NT2/D1 (cell line): ENCODE measurements around the gene MARCHF2.
A peak's percentile ranks its signal among the peaks of the same experiment; 100 is the strongest.

Source experiments
- DNase-seq: peaks from one replicate; pipeline ENCODE4 v3.0.0-alpha.2; 2011; ENCODE audit warnings: low read depth, low spot score
- H3K27me3 ChIP-seq: 2 replicates; pipeline ENCODE4 v1.6.0; 2011; ENCODE audit warnings: mild to moderate bottlenecking; ENCODE audit not compliant: insufficient read length, insufficient read depth
- H3K36me3 ChIP-seq: 2 replicates; pipeline ENCODE4 v1.6.1; 2011; ENCODE audit warnings: mild to moderate bottlenecking, low read length, mixed read lengths; ENCODE audit not compliant: insufficient read depth, insufficient read length
- H3K4me1 ChIP-seq: 2 replicates; pipeline ENCODE4 v1.5.1; 2011; ENCODE audit not compliant: insufficient read depth, insufficient read length
- H3K4me3 ChIP-seq: 2 replicates; pipeline ENCODE4 v1.5.1; 2011; ENCODE audit warnings: low read depth; ENCODE audit not compliant: insufficient read length
- H3K9ac ChIP-seq: 2 replicates; pipeline ENCODE4 v1.6.0; 2011; ENCODE audit warnings: low read depth; ENCODE audit not compliant: insufficient read length
- H3K9me3 ChIP-seq: 2 replicates; pipeline ENCODE4 v1.5.1; 2011; ENCODE audit warnings: mild to moderate bottlenecking, low read length; ENCODE audit not compliant: insufficient read depth
- SUZ12 ChIP-seq: IDR thresholded peaks from 2 replicates; pipeline ENCODE4 v1.6.1; 2011; ENCODE audit not compliant: insufficient read length, insufficient read depth; ENCODE audit errors: extremely low read depth
- YY1 ChIP-seq: IDR thresholded peaks from 2 replicates; pipeline ENCODE4 v1.6.1; 2011; ENCODE audit not compliant: insufficient read length, insufficient read depth
- ZNF274 ChIP-seq: IDR thresholded peaks from 2 replicates; pipeline ENCODE4 v1.6.1; 2011; ENCODE audit warnings: mild to moderate bottlenecking, low read depth, low read length

The MARCHF2 gene, protein sequence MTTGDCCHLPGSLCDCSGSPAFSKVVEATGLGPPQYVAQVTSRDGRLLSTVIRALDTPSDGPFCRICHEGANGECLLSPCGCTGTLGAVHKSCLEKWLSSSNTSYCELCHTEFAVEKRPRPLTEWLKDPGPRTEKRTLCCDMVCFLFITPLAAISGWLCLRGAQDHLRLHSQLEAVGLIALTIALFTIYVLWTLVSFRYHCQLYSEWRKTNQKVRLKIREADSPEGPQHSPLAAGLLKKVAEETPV

DNA sequence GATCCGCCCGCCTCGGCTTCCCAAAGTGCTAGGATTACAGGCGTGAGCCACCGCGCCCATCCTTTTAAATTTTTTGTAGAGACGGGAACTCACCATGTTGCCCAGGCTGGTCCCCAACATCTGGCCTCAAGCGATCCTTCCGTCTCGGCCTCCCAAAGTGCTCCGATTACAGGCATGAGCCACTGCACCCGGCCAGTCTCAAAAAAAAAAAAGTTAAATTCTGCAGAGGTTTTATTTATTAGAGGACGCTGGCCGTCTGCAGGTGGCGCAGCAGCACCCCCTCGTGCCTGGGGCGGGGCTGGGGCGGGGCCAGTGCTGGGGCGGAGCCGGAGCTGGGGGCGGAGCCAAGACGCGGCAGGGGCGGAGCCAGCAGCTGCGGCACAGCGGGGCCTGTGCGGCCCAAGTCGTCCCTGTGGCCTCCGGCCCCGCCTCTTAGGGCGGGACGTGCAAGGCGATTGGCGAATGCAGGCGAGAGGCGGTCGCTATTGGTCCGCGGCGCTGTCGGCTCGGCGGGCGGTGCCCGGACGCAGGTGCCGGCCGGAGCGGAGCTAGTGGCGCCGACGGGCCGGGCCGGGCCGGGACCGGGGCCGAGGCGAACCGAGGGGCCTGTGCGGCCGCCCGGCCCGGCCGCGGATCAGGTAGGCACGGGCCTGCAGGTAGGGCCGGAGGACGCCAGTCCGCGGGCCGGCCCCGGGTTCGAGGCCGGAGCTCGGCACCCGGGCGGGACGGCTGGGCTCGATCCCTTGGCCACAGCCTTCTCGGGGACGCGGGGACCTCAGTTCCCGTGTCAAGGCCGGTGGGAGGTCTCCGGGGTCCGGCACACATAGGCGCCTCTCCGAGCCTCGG is at the start of gene MARCHF2:
Gene MARCHF2, plus strand, starts transcription at position 523 of the 846 bp plus-strand sequence. CDS start 8,536 bp downstream, outside the sequence.
- H3K4me3 ChIP-seq, result peak within 1 kb of the TSS; percentile 77
- peaks cover 10% of the 10 kb centered on the region for H3K4me1 ChIP-seq
- H3K27me3 ChIP-seq, result peaks cover 10% of the 10 kb centered on the region
- TF ChIP-seq ZNF274 (no peak), YY1 (no peak), SUZ12 (no peak)
- H3K9me3 ChIP-seq, result no peaks in the 10 kb centered on the region
- peak within 1 kb of the TSS; percentile 85 for H3K9ac ChIP-seq
- DNase-seq, result peak; percentile 94
- H3K36me3 ChIP-seq, result no peaks in the 10 kb centered on the region

DNA sequence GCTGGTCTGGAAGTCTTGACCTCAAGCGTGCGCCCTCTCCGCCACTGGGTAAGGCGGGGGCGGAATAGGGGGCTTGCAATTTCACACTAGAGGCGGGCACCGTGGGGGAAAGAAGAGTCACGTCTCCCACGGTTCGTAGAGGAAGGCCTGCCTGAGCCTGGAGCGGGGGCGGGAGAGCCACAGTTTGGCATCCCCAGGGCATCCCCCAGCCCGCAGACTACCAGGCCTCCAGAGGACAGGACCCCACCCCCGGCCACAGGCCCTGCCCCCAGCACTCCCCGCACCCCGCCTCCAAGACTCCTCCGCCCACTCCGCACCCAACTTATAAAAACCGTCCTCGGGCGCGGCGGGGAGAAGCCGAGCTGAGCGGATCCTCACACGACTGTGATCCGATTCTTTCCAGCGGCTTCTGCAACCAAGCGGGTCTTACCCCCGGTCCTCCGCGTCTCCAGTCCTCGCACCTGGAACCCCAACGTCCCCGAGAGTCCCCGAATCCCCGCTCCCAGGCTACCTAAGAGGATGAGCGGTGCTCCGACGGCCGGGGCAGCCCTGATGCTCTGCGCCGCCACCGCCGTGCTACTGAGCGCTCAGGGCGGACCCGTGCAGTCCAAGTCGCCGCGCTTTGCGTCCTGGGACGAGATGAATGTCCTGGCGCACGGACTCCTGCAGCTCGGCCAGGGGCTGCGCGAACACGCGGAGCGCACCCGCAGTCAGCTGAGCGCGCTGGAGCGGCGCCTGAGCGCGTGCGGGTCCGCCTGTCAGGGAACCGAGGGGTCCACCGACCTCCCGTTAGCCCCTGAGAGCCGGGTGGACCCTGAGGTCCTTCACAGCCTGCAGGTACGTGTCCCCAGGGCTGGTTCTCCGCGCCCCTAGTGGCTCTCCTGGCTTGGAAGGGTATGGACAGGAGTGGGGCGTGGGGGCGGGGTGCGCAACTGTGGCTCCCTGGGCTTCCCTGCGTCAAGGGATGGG is 49.0 kb upstream of the MARCHF2 start, which contains the start of gene ANGPTL4:
Gene ANGPTL4, plus strand, starts transcription at position 353 of the 969 bp plus-strand sequence. Its CDS starts 167 bp downstream, at position 520.
- Histone ChIP-seq H3K9me3 (no peaks in the 10 kb centered on the region), H3K27me3 (peaks cover 52% of the 10 kb centered on the region), H3K9ac (peak within 1 kb of the TSS; percentile 62), H3K36me3 (no peaks in the 10 kb centered on the region), H3K4me3 (peak within 1 kb of the TSS; percentile 67), H3K4me1 (peaks cover 9% of the 10 kb centered on the region)
- DNase-seq, result no peak
- TF ChIP-seq ZNF274, result no peak
- TF ChIP-seq YY1, result no peak
- TF ChIP-seq SUZ12, result no peak

DNA sequence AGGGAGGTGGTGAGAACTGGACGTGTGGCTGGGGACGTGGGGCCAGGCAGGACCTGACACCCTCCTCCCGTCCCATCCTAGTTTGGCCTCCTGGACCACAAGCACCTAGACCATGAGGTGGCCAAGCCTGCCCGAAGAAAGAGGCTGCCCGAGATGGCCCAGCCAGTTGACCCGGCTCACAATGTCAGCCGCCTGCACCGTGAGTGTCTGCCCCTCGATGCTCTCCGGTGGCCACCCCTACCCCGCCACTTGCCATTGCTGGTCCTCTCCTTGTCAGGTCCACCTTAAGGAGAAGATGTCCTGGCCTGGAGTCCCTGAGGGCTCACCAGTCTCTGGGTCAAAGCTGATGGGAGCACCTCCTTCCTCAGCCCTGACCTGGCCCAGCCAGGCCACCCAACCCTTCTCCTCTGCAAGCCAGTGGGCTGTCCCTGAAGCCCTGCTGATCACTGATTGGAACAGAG is 47.0 kb upstream of the MARCHF2 start:
- TF ChIP-seq SUZ12 (no peak), YY1 (no peak)
- Histone ChIP-seq H3K9me3 (no peaks in the 10 kb centered on the region), H3K4me3 (no peak overlapping the region), H3K4me1 (peaks cover 15% of the 10 kb centered on the region), H3K9ac (no peak overlapping the region), H3K36me3 (no peaks in the 10 kb centered on the region), H3K27me3 (peaks cover 52% of the 10 kb centered on the region)
- DNase-seq, result no peak

DNA sequence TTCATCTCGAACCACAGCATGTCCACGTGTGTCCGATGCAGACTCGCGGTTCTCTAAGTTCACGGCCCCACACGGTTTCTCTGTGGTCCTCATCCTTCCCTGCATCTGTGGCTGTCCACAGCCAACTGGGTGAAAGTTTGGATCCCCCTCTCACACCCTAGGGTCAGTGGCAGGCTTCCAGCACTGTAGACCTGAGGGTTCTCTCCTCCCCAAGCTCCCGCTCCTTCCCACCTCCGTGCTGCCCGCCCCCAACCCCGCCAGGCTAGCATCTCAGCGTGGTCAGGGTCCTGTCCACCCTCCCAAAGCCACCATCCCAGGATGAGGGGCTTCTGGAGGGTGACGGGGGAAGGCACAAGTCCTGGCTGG is 46.2 kb upstream of the MARCHF2 start:
- Histone ChIP-seq H3K27me3 (peaks cover 49% of the 10 kb centered on the region), H3K4me3 (peak overlapping the region; percentile 19), H3K9me3 (no peaks in the 10 kb centered on the region), H3K4me1 (peaks cover 18% of the 10 kb centered on the region), H3K9ac (peak overlapping the region; percentile 33), H3K36me3 (no peaks in the 10 kb centered on the region)
- no peak for DNase-seq
- no peak for TF ChIP-seq SUZ12
- no peak for TF ChIP-seq YY1
- no peak for TF ChIP-seq ZNF274

DNA sequence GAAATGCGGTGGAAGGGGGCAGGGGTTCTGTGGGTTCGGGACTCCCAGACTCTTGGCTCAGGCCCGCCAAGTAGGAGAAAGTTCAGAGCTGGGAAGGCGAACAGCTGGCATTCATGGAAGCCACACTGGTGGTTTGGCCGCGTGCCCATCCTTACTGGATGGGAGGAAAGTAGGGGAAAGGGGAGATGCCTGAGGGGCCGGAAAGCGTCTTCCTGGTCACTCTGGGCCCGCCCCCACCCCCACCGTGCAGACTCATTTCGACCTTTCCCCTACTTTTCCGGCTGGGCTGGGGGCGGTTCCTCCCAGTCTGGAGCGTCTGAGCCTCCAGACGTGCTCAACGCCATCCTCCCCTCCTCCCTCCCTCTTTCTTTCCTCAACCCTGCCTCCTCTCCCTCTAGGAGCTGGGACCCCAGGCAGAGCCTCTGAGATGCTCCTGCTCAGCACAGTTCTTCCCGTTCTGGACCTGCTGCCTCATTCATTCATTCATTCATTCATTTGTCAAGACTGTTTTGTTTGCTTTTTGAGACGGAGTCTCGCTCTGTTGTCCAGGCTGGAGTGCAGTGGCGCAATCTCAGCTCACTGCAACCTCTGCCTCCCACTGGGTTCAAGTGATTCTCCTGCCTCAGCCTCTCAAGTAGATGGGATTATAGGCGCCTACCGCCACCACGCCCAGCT is 45.6 kb upstream of the MARCHF2 start:
- Histone ChIP-seq H3K4me3 (peak overlapping the region; percentile 19), H3K36me3 (no peaks in the 10 kb centered on the region), H3K4me1 (peaks cover 18% of the 10 kb centered on the region), H3K9me3 (no peaks in the 10 kb centered on the region), H3K27me3 (peaks cover 44% of the 10 kb centered on the region), H3K9ac (peak overlapping the region; percentile 33)
- DNase-seq, result no peak
- TF ChIP-seq SUZ12 (no peak), YY1 (no peak), ZNF274 (no peak)
